Measurements from ENCODE around the gene SLC26A11. TPM values are rescaled to one million over a fixed set of nuclear protein-coding genes. Genes with fewer than 3 reads are reported as not detected.

SLC26A11 gene
- total RNA-seq, 1 donor from 2014 or later = 27.7 TPM

GRCh38 chr17:80263253-80264204 lies 43.3 kb downstream of the SLC26A11 start:
- H3K9me3 Mint-ChIP-seq = no peaks in the 10 kb centered on the region
- peaks cover 4% of the 10 kb centered on the region for H3K27me3 Mint-ChIP-seq (ENCODE audit: low read depth)
- no peak overlapping the region for H3K27ac Mint-ChIP-seq (ENCODE audit: unreplicated experiment)
- H3K36me3 Mint-ChIP-seq (ENCODE audit: low read depth) = peaks cover 5% of the 10 kb centered on the region
- peak overlapping the region; percentile 72 for H3K4me3 Mint-ChIP-seq
- H3K4me1 Mint-ChIP-seq = peaks cover 25% of the 10 kb centered on the region
- TF ChIP-seq CTCF (conservative IDR thresholded peaks at IDR 0.05) = no peak
- no peak for DNase-seq (ENCODE audit: low read depth, low spot score)

- TF ChIP-seq CTCF (conservative IDR thresholded peaks at IDR 0.05) = no peak
- H3K36me3 Mint-ChIP-seq (ENCODE audit: low read depth) = peaks cover 5% of the 10 kb centered on the region
- H3K27ac Mint-ChIP-seq (ENCODE audit: unreplicated experiment) = no peak overlapping the region
- peaks cover 21% of the 10 kb centered on the region for H3K4me1 Mint-ChIP-seq
- H3K9me3 Mint-ChIP-seq = no peaks in the 10 kb centered on the region
- peaks cover 4% of the 10 kb centered on the region for H3K27me3 Mint-ChIP-seq (ENCODE audit: low read depth)
- H3K4me3 Mint-ChIP-seq = peak overlapping the region; percentile 70
- no peak for DNase-seq (ENCODE audit: low read depth, low spot score)
Measured at GRCh38 chr17:80264205-80265075, 44.2 kb downstream of the SLC26A11 start.

- Mint-ChIP-seq H3K9me3 (no peaks in the 10 kb centered on the region), H3K36me3 (ENCODE audit: low read depth) (peaks cover 5% of the 10 kb centered on the region), H3K27me3 (ENCODE audit: low read depth) (peaks cover 4% of the 10 kb centered on the region), H3K27ac (ENCODE audit: unreplicated experiment) (no peak overlapping the region), H3K4me3 (peak overlapping the region; percentile 34), H3K4me1 (peaks cover 18% of the 10 kb centered on the region)
- DNase-seq (ENCODE audit: low read depth, low spot score) = no peak
- TF ChIP-seq CTCF (conservative IDR thresholded peaks at IDR 0.05) = no peak
Measured at GRCh38 chr17:80265205-80266068, 45.2 kb downstream of the SLC26A11 start.

- TF ChIP-seq CTCF (conservative IDR thresholded peaks at IDR 0.05) = no peak
- H3K36me3 Mint-ChIP-seq (ENCODE audit: low read depth) = peaks cover 5% of the 10 kb centered on the region
- H3K4me1 Mint-ChIP-seq = peaks cover 6% of the 10 kb centered on the region
- no peak for DNase-seq (ENCODE audit: low read depth, low spot score)
- H3K27ac Mint-ChIP-seq (ENCODE audit: unreplicated experiment) = no peak overlapping the region
- no peak overlapping the region for H3K4me3 Mint-ChIP-seq
- no peaks in the 10 kb centered on the region for H3K9me3 Mint-ChIP-seq
- H3K27me3 Mint-ChIP-seq (ENCODE audit: low read depth) = no peaks in the 10 kb centered on the region
Measured at GRCh38 chr17:80267391-80267790, 47.2 kb downstream of the SLC26A11 start.

GRCh38 chr17:80268427-80268826 lies 48.2 kb downstream of the SLC26A11 start:
- peaks cover 5% of the 10 kb centered on the region for H3K36me3 Mint-ChIP-seq (ENCODE audit: low read depth)
- no peak for TF ChIP-seq CTCF (conservative IDR thresholded peaks at IDR 0.05)
- H3K4me3 Mint-ChIP-seq = no peak overlapping the region
- H3K9me3 Mint-ChIP-seq = no peaks in the 10 kb centered on the region
- no peak for DNase-seq (ENCODE audit: low read depth, low spot score)
- no peaks in the 10 kb centered on the region for H3K27me3 Mint-ChIP-seq (ENCODE audit: low read depth)
- no peak overlapping the region for H3K27ac Mint-ChIP-seq (ENCODE audit: unreplicated experiment)
- peaks cover 5% of the 10 kb centered on the region for H3K4me1 Mint-ChIP-seq
